SK-MEL-5 (cell line): ENCODE data around the gene GOLPH3L. TPM values are rescaled to one million over a fixed set of nuclear protein-coding genes. Genes with fewer than 3 reads are reported as not detected.
"Not testable (repeated sequence)": the region's sequence is repeated elsewhere in the genome, so short reads cannot be mapped to it uniquely, and the experiment has no call there.

Source experiments
- DNase-seq: peaks from one replicate; pipeline ENCODE4 v3.0.0-alpha.2; 2016; ENCODE audit warnings: low read depth, low spot score
- in situ Hi-C: cut with HindIII; loops from 2 replicates; pipeline ENCODE4 v1.10.0; 2016; ENCODE audit warnings: low sequenced_read_pairs, high pct_unique_total_duplicates, low pct_unique_long_range_greater_than_20kb
- total RNA-seq: library from RNA; depleted of rRNA; stranded (reverse); fragments of >200 nt; shearing (Covaris generic); gene quantifications from 2 replicates; pipeline ENCODE4 v1.2.3, GENCODE V29; 2014

Gene GOLPH3L
- total RNA-seq, 1 experiment from 2014 or later, result 6.6 TPM

- no peak for DNase-seq
- in situ Hi-C loops, result no loop called here
Observed at GRCh38 chr1:150674881-150675280, 22.1 kb downstream of the GOLPH3L start.

GRCh38 chr1:150663321-150663720, 33.6 kb downstream of the GOLPH3L start:
- DNase-seq, result no peak
- in situ Hi-C loops, result no loop called here

GRCh38 chr1:150662811-150663210, 34.1 kb downstream of the GOLPH3L start:
- in situ Hi-C loops, result no loop called here
- no peak for DNase-seq

GRCh38 chr1:150661156-150661555, 35.8 kb downstream of the GOLPH3L start:
- in situ Hi-C loops, result no loop called here
- no peak for DNase-seq

GRCh38 chr1:150660584-150660983, 36.4 kb downstream of the GOLPH3L start:
- in situ Hi-C loops, result no loop called here
- DNase-seq, result no peak

- in situ Hi-C loops, DNase-seq: not testable (repeated sequence)
Observed at GRCh38 chr1:150657064-150657463, 39.9 kb downstream of the GOLPH3L start.

- in situ Hi-C loops, DNase-seq: not testable (repeated sequence)
Observed at GRCh38 chr1:150654635-150655034, 42.3 kb downstream of the GOLPH3L start.

GRCh38 chr1:150650193-150650592, 46.8 kb downstream of the GOLPH3L start:
- no peak for DNase-seq
- in situ Hi-C loops, result no loop called here

GRCh38 chr1:150649441-150650075, 47.4 kb downstream of the GOLPH3L start:
- in situ Hi-C loops, result loop anchor here (10.0 kb wide), 1 partner anchor 75 kb away; the partner anchor contains the start of gene MCL1

GRCh38 chr1:150642296-150642695, 54.7 kb downstream of the GOLPH3L start:
- no peak for DNase-seq
- in situ Hi-C loops, result loop anchor here (10.0 kb wide), 1 partner anchor 67 kb away; the partner anchor contains the start of gene MCL1

More at GRCh38 chr1:150649441-150650075, 47.4 kb downstream of the GOLPH3L start:
- DNase-seq, result no peak

- in situ Hi-C loops, result loop anchor here (10.0 kb wide), 1 partner anchor 66 kb away; the partner anchor contains the start of gene MCL1
- DNase-seq, result not testable (repeated sequence)
Observed at GRCh38 chr1:150641126-150641815, 55.7 kb downstream of the GOLPH3L start.

GRCh38 chr1:150638430-150638829, 58.5 kb downstream of the GOLPH3L start:
- in situ Hi-C loops, DNase-seq: not testable (repeated sequence)

GRCh38 chr1:150634839-150635622, 61.9 kb downstream of the GOLPH3L start:
- in situ Hi-C loops, DNase-seq: not testable (repeated sequence)

- DNase-seq, result peak; percentile 100
- in situ Hi-C loops, result no loop called here
Observed at GRCh38 chr1:150629115-150629928, 67.6 kb downstream of the GOLPH3L start, which contains the start of gene ENSA. Gene ENSA (minus strand): TSS chr1:150629612. CDS start chr1:150629470, 142 bp downstream.

- in situ Hi-C loops, result no loop called here
- DNase-seq, result no peak
Observed at GRCh38 chr1:150628766-150629114, 68.2 kb downstream of the GOLPH3L start.

GRCh38 chr1:150627826-150628410, 69.0 kb downstream of the GOLPH3L start:
- no peak for DNase-seq
- in situ Hi-C loops, result no loop called here

GRCh38 chr1:150626150-150626549, 70.8 kb downstream of the GOLPH3L start:
- no peak for DNase-seq
- in situ Hi-C loops, result no loop called here
